Smooth muscle cell of the brain vasculature (primary cell): ENCODE results near the gene LRRC8B.
"Not testable (repeated sequence)": the region's sequence is repeated elsewhere in the genome, so short reads cannot be mapped to it uniquely, and the experiment has no call there.

Source experiments
- DNase-seq: peaks from one replicate; pipeline ENCODE4 v3.0.0-alpha.2; 2012; ENCODE audit warnings: low read depth, low spot score

Gene LRRC8B

DNA sequence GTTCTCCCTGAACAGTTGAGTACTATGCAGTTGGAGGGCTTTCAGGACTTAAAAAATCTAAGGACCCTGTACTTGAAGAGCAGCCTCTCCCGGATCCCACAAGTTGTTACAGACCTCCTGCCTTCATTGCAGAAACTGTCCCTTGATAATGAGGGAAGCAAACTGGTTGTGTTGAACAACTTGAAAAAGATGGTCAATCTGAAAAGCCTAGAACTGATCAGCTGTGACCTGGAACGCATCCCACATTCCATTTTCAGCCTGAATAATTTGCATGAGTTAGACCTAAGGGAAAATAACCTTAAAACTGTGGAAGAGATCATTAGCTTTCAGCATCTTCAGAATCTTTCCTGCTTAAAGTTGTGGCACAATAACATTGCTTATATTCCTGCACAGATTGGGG lies 59.6 kb downstream of the LRRC8B start:
- no peak for DNase-seq

DNA sequence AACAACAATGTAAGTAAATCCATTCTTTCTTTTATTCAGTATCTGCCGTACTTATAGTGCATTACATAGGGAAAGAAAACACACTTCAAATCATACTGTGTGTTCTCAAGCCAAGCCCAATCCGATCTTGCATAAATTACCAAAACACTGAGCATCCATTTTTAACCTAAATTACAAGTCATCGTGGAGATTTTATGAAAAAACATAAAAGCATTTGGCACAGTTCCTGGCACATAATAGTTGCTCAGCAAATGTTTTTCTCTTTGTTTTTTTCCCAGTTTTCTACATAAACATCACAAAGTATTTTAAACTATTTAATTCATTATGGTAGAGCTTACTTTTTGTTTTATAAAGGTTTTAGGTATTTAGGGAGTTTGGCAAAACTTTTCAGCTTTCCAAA lies 60.2 kb downstream of the LRRC8B start:
- no peak for DNase-seq

DNA sequence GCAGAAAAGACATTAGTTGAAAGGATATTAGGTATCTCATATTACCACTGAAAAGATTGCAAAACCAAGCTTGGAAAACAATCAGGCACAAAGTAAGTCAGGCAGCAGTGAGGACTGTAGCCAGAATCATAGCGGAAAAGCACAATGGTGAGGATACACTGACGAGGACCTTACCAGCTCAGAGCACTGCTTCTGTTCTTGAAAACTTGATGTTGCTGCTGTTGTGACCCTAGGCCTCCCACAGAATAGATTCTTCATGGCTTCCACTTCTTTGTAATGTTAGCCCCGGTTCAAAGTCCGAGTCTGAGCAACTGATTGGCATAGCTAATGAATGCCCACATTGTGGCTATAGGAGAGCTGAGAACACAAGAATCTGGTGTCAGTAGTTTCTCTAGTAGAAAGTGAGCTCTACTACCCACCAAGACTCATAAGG lies 63.1 kb downstream of the LRRC8B start:
- no peak for DNase-seq

DNA sequence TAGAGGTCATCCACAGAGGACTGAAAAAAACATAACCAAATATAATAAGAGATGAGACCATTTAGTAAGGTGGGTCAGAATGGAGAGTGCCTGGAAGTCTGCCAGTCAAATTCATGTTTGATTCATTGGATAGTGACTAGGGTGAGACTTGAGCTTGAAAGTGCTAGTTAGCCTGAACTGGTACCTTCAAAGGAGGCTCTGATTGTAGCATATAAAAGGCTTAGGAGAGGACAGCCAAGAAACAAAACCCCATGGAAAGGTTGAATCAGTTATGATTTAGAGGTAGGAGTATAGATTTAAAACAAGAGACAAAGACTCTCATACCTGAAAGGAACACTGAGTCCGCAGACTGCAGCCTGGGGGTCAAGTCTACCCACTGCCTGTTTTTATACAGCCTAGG lies 63.9 kb downstream of the LRRC8B start:
- no peak for DNase-seq

DNA sequence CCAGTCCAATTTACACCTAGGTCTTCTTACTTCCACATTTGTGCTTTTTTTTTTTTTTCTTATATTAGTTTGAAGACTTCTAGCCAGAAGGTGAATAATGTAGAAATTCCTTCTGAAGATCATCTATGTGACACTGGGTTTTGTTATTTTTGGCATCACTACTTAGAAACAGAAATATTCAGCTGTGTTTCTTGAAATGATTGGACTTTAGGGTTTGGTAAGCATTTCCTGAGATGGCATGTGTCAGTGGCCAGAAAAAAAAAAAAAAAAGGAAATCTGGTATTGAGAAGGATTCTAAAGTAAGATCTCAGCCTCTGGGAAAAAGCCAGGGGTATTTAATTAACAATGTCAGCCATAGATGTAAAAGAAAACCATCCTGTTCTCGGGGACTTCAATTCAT lies 64.9 kb downstream of the LRRC8B start:
- DNase-seq: no peak

DNA sequence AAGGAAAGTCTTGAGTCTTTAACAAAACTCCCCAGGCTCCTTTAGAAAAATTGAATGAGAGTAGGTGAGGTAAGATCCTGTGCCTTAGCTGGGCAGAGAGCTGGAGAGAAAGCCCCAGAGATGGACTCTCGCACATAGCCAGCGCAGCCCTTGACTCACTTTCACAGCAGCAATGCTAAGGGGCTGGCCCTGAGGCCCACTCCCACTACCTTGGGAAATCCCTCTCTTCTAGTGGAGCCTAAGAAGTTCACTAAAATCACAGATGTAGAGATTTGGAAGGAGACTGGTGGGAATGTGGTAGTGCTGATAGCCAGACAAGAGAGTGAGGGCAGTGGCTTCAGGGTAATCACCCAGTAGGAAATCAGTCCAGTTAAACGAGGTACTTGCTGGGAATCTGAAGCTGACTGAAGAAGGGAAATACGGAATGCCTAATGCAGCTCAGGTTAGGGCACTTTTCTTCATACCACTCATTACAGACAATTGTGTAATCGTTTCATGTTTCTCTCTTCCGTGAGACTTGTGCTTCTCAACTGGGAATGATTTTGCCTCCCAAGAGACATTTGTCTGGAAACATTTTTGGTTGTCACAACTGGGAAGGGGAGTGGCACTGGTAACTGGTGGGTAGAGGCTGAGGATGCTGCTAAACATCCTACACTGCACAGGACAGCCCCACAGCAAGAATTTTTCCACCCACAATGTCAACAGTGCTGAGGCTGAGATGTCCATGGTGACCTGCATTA lies 65.9 kb downstream of the LRRC8B start:
- DNase-seq: no peak

DNA sequence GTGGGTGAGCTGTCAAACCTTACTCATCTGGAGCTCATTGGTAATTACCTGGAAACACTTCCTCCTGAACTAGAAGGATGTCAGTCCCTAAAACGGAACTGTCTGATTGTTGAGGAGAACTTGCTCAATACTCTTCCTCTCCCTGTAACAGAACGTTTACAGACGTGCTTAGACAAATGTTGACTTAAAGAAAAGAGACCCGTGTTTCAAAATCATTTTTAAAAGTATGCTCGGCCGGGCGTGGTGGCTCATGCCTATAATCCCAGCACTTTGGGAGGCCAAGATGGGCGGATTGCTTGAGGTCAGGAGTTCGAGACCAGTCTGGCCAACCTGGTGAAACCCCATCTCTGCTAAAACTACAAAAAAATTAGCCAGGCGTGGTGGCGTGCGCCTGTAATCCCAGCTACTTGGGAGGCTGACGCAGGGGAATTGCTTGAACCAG lies 68.3 kb downstream of the LRRC8B start:
- not testable (repeated sequence) for DNase-seq

DNA sequence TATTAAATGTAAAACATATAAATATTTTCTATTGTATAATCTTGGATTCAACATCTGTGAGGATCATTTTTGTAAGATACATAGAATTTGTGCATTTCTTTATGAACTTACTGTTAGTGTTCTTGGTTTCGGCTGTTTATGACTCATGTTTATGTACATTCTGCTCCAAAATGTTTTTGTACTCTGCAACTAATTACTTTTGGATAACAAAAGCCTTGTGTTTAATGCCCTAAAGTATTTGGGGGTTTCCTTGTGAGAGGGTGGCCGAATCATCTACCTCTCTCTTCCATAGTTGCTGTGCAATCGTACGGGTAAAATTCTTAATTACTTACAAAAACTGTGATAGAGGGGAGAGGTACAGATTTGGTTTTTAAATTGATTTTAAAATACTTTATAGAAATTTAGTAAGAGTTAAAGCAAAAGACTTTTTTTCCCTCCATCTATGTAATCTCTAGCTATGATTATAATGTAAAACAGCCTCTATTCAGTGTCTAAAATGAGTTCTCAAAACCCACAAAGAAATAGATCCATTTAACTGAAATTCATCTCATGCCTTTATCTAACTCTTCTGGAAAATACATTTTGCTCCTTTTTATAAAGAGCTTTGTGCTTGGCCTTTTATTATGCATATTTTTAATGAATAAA lies 69.6 kb downstream of the LRRC8B start:
- no peak for DNase-seq

DNA sequence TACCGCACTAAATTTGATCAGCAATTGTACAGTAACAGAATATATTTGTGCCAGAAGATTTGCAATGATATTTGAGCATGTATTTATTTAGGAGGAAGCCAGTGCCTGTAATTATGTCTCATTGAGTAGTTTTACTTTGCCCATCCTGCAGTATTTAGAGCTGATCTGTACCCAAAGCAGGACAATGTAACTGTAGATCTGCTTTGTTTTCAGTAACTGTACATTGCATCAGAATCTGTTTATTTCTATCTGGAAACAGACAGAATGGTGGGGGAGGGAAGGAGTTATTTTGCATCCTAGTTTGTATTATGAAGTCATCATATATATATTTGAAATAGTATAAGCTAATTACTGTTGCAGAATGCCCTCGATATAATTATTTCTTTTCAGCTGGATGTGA lies 72.1 kb downstream of the LRRC8B start:
- no peak for DNase-seq

DNA sequence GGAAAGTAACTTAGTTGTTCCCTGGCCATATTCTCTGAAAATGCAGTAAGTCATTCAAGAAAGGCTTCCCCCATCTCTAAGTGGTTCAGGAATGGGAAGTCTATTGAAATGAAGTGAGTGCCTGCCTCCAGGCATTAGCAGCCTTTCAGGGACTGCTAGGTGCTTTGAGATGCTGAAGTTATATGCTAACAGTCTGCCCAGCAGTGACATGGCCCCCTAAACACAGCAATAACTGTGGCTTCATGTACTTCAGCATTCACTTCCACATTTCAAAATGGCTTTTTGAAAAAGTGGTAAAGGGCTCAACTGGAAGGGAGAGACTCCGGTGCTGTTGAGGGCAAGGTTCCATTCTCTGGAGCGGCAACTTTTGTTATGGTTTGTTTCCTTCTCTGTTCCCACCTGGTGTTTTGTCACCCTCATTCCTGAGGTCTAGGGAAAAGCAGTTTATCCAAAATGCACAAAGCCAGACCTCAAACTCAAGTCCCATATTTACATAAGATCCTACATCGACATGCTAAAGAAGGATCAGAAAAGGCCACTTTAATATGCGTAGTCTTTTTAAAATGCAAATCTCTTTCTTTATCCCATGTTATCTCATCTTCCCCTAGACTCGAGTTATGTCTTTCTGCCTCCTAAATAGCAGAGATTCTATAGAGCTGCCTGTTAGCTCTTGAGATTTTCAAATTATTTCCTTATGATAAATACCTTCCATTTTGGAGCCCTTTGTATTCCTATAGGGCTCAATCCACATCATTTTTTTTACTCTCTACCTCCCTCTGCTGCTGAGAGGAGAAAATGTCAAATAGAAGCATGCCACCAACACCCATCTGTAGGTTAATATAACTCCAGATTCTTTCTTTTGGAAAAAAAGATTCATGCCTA lies 74.1 kb downstream of the LRRC8B start:
- DNase-seq: no peak

DNA sequence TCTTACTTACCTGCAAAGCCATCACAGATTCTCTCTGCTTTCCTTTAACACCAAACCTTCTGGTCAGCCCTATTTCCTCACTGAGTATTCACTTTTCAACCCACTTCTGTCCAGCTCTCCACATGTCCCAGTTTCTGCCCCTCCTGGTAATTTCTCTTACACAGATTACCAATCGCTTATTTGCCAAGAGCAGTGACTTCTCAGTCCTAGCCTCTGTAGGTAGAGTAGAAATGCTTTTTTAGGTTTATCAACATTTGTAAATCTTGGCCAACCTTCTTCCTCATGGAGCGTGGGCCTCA lies 74.7 kb downstream of the LRRC8B start:
- DNase-seq: no peak

DNA sequence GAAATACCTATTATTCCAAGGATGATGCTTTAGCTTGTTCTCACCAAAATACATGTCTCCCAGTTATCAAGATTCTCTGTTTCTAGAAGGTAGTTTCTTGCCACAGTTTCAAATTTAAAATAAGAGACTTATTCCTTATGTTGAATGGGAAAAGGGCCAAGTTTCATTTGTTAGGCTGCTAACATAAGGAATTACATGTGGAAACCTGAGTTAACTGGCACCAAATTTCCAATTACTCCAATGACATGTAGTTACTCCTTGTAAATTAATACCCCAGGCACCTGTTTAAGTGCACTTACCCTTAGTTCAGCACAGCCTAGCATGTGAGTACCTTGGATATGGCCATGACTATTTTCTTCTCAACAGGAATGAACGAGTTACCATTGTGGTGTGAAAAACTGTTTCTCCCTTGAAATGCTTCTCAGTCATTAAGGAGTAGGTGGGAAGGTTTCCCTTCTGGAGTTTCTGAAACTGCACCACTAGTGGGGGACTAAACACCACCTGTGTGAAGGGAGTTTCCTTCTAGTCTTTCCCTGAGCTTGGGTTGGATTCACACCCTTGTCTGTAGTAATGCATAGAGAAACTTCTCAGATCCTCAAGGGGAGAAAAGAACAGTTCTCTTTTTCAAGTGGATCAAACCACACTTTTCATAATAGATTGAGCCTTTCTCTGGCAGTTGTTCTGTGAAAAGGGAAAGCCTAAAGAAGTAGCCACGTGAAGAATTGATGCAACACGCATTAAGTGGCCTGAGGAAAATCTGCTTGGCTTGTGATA lies 76.0 kb downstream of the LRRC8B start:
- DNase-seq: no peak

DNA sequence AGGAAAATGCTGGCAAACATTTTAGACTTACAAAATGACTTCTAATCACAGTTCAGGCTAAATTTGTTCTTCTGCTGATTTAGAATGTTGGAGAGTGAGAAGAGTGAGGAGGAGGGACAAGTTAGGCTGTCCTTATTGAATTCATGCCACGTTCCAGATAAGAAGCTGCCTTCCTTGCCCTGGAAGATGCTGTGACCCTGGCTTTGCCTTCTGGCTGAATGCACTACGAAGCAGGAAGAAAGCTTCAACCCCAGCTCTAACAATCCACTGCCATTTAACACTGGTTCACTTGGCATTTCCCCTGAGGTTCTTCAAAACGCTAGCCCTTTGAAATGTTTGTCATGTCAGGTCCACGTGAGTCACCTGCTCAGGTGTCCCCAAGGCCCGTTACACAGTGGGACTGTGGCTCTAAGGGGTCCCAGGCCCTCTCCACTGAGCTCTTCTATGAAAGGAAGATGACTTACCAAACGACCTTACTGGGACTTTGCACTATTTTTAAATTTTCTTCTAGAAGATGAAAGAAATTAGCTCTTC lies 78.3 kb downstream of the LRRC8B start:
- DNase-seq: no peak

DNA sequence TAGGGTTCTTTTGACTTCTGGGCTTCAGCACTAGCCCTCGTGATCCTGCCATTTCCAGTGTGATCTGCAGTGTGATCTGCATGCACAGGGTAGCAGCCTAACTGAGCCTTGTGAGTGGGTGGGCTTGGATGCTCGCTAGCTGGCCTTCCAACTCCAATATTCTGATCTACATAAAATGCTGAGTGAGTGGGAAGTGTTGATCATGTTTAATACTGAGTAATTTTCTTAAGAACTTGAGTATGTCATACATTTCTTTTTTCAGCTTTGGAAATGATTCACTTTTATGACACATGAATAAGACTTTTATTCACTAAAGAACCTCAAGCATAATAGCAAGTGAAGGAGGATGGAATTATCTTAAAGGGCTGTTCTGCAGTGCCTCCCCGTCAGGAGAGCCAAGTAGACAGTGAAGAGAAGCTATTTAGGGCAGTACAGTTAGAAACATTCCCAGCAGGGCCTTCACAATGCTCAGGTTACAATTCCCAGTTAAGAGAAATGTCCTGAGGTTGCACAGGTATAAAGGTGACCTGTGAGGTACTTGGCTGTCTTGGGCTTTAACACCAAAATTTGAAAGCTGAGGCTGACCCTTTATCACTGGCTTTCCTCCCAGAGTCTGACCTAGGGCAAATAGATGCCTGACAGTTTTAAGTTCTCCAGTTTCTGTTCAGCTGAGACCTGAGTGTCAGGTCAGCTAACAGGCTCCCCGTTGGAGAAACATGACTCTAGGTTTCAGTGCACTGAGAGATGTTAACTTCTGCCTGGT lies 79.2 kb downstream of the LRRC8B start:
- no peak for DNase-seq

DNA sequence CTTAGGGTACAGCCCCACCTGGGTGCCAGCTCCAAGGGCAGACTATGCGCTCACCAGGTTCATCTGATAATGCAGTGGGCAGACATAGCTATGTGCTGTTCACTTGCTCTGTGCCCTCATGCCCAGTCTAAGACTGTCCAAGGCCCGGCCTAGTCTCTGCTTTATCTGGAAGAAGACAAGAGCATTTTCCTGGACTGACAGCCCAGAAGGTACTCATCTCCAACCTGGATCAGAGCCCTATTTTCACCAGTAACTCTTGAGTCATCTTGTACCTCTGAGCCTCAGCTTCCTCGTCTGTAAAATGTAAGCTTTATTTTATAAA lies 79.7 kb downstream of the LRRC8B start:
- DNase-seq: no peak

DNA sequence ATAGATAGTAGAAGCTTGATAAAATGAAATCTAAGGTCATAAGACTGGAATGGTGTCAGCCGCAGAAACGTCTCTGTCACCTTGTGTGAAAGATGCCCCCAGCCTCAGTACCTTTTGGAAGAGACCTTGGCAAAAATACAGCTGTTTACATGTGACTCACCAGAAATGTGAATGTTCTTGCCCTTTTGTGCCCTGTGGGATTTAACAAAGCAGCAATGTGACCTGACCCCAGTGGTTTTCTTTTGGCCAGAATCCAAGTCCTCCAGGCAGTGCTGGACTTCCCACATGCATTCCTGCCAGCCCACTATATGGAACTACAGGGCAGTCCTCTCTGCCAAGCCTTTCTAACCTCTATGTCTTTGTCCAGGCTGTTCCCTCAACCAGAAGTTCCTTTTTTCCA lies 81.1 kb downstream of the LRRC8B start:
- DNase-seq: peak; percentile 40

DNA sequence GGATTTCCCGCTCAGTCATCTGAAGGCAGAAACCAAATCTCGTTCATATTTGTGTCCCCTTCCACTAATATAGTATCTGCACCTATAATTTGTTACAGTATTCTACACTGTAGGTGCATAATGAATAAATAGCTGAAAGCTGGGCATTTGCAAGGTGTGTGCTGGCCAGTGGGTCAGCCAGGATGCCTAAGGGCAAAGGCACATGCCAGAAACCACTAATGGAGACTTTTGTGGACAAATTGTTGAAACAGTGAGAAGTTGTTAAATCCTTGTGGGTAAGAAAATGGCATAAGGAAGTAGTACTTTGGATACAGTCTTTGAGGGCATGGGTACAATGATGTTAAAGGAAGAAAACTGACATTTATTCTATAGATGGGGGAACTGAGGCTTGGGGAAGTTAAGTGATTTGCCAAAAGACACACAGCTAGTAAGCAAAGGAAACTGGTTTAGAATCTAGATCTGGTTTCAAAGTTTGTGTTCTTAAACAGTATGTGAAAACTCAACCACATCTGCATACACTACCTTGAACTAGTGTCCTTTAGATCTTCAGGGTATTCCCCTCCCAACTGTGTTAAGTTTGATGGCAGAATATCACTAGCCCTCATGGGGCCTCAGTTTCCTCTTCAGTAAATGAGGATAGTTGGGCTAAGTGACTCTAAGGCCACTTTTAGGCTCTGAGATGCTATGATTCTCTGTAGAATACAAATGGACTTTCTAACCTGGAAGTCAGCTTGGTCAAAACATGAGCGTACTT lies 81.8 kb downstream of the LRRC8B start:
- no peak for DNase-seq

DNA sequence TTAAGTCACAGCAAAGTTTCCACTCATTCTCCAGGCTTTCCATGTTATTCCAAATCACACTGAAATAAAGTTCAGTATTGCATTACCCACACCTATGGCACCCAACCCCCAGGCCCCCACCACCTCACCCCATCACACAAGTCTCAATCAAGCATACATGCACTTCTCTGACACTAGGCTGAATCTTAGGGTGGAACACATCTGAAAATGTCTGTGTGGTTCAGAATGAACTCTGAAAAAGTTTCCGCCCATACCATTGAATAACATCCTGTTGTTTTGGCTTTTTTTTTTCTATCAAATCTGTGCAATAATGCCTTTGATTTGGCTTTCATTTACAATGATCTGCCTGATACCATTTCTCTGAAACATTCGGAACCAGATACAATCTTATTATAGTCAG lies 82.5 kb downstream of the LRRC8B start:
- DNase-seq: no peak

DNA sequence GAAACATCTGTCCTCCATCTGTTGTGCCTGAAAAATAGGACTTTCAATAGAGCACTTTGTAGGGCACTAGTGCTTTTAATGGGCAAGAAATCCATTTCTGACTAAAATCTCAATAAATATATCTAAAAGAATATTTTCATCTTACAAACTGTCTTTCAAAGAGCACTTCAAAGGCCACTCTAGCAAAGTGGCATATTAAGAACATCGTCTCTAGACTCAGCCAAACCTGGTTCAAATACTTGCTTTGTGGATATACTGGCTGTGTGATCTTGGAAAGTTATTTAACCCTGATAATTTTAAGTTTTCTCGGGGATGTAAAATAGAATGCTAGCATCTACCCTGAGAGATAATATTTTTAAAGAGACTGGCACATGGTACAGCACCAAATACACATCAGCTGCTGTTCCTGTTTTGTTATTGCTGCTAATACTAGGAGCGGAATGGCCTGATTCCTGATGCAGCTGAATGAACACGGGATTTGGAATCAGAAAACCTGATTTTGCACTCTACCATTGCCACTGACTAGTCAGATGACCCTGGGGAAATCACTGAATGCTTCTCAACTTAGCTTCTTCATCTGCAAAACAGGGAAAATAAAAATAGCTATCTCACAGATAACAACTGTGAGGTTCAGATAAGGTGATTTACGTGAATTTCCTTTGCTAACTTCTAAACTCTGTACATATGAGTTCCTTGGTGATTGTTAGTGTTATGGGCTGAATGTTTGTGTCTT lies 83.1 kb downstream of the LRRC8B start:
- no peak for DNase-seq
